PFSK-1 (cell line): ENCODE measurements around the gene PGR.

Experiments used
- POLR2AphosphoS5 ChIP-seq: IDR thresholded peaks from 2 replicates; pipeline ENCODE4 v1.6.1; 2012; ENCODE audit warnings: low read depth, mild to moderate bottlenecking, control low read depth, low read length, moderate library complexity
- REST ChIP-seq, 2 experiments: IDR thresholded peaks; 2 replicates each; pipeline versions ENCODE4 v1.6.1 to v1.8.0; 2011 to 2012; ENCODE audit warnings: low read depth in 2 of 2, low read length in 2 of 2, control low read depth in 1 of 2, inconsistent platforms in 1 of 2, mild to moderate bottlenecking in 1 of 2, moderate library complexity in 1 of 2; ENCODE audit not compliant: insufficient read depth in 1 of 2

DNA sequence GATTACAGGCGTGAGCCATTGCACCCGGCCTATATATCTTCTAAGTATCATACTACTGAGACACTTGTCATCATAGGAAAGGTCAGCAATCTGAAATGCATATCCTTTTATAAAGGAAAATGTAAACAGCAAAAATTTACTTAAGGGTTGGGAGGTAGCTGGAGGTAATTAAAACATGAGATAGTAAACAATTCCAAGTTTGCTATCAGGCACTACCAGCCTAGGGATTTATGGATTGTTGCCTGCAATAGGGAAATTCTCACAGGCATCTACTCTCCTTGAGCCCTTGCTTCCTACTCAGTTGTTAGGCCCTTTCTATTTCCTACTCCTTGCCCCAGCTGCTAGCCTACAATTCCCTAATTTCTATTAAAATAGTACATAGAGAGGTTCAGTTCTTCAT lies 16.1 kb downstream of the PGR start:
- TF ChIP-seq POLR2AphosphoS5 (no peak), REST (IDR thresholded peaks at IDR 0.05; ENCODE audit: insufficient read depth in 1 of 2, low read depth in 2 of 2, low read length in 2 of 2) (no peak)
